Hepatocyte (in vitro differentiated cells): ENCODE results near the gene MGMT. TPM values are rescaled to one million over a fixed set of nuclear protein-coding genes. Genes with fewer than 3 reads are reported as not detected.

Source experiments
- DNase-seq: peaks from one replicate; pipeline ENCODE4 v3.0.0-alpha.2; 2016; ENCODE audit warnings: low spot score
- H2AFZ ChIP-seq: fragments of 200-600 bp; sonication (generic); 2 replicates; pipeline ENCODE4 v1.6.0; 2016; ENCODE audit warnings: antibody characterized with exemption, mild to moderate bottlenecking
- H3K27ac ChIP-seq: fragments of 200-600 bp; sonication (generic); 2 replicates; pipeline ENCODE4 v1.5.1; 2016; ENCODE audit warnings: mild to moderate bottlenecking
- H3K27me3 ChIP-seq: fragments of 200-600 bp; sonication (generic); 2 replicates; pipeline ENCODE4 v1.6.1; 2016
- H3K36me3 ChIP-seq: fragments of 200-600 bp; sonication (generic); replicated peaks from 2 replicates; pipeline ENCODE4 v1.5.1; 2016; ENCODE audit warnings: low read depth; ENCODE audit not compliant: insufficient read depth
- H3K4me1 ChIP-seq: fragments of 200-600 bp; sonication (generic); 2 replicates; pipeline ENCODE4 v1.5.1; 2016; ENCODE audit warnings: mild to moderate bottlenecking, moderate library complexity; ENCODE audit not compliant: insufficient read depth
- H3K4me2 ChIP-seq: fragments of 200-600 bp; sonication (generic); 2 replicates; pipeline ENCODE4 v1.6.0; 2016
- H3K4me3 ChIP-seq: fragments of 200-600 bp; sonication (generic); 2 replicates; pipeline ENCODE4 v1.5.1; 2016; ENCODE audit warnings: mild to moderate bottlenecking
- H3K79me2 ChIP-seq: fragments of 200-600 bp; sonication (generic); 2 replicates; pipeline ENCODE4 v1.6.0; 2017; ENCODE audit warnings: mild to moderate bottlenecking
- H3K9me2 ChIP-seq: fragments of 200-600 bp; sonication (generic); replicated peaks from 2 replicates; pipeline ENCODE4 v1.6.0; 2017; ENCODE audit warnings: mild to moderate bottlenecking; ENCODE audit not compliant: insufficient read depth
- H3K9me3 ChIP-seq: fragments of 200-600 bp; sonication (generic); 2 replicates; pipeline ENCODE4 v1.5.1; 2016; ENCODE audit warnings: low read depth, mild to moderate bottlenecking
- H4K20me1 ChIP-seq: fragments of 200-600 bp; sonication (generic); 2 replicates; pipeline ENCODE4 v1.6.0; 2016; ENCODE audit warnings: mild to moderate bottlenecking; ENCODE audit not compliant: insufficient read depth, poor library complexity, severe bottlenecking
- EZH2 ChIP-seq: fragments of 200-600 bp; sonication (generic); IDR thresholded peaks from 2 replicates; pipeline ENCODE4 v1.6.1; 2016; ENCODE audit warnings: antibody characterized with exemption, mild to moderate bottlenecking, borderline replicate concordance
- EZH2phosphoT487 ChIP-seq: fragments of 200-600 bp; sonication (generic); IDR thresholded peaks from one replicate; pipeline ENCODE4 v1.6.1; 2018; ENCODE audit warnings: antibody characterized with exemption, mild to moderate bottlenecking, low read depth, moderate library complexity; ENCODE audit not compliant: unreplicated experiment, severe bottlenecking
- WGBS: methylation state at CpG from one replicate; pipeline ENCODE4 v1.1.6; 2016; ENCODE audit warnings: low lambda C conversion rate; ENCODE audit errors: missing lambda C conversion rate; 5-methylcytosine and 5-hydroxymethylcytosine counted together
- polyA plus RNA-seq: library from polyadenylated mRNA; unstranded; fragments of >200 nt; fragmentation: Nextera tagmentation; extraction: Ambion mirVana; gene quantifications from 2 replicates; pipeline ENCODE4 v1.2.1, GENCODE V29; 2016
- total RNA-seq: library from RNA; depleted of rRNA; stranded (reverse); fragments of >200 nt; gene quantifications from 2 replicates; pipeline ENCODE4 v1.2.3, GENCODE V29; 2014
- TF ChIP-seq, protein P1 (sequence below): fragments of 200-600 bp; sonication (generic); IDR thresholded peaks from 2 replicates; pipeline ENCODE4 v1.5.1; 2016; ENCODE audit warnings: antibody characterized with exemption, mild to moderate bottlenecking; ENCODE audit not compliant: poor library complexity

The MGMT gene
- total and polyA plus RNA-seq, 2 experiments from 2014 or later: 41.5 to 41.9 TPM

DNA sequence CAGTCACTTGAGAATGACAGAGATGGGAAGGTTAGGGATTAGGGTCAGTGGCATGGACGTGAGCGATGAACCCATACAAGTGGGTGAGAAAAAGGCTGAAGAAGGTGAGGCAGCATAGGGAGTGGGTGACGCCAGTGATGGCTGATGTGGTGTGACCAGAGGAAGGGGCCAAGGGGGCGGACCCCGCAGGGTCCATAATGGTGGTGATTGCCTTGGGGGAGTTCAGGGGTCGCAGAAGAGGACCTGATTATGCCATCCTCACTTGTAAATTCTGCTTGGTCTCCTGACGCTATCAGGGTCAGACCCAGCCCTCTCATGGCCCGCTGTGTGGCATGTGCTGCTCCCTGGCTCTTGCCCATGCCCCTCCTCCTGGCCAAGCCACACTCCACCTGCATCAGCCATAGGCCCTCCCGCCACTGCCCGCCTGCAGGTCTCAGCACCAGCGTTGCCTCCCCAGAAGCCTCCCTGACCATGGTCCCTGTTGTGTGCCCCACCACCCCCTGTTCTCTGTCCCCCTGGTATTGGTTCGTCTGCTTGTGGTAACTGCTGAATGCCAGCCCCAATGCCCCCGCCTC, 261.3 kb downstream of the MGMT start:
- Histone ChIP-seq H3K79me2 (no peaks in the 10 kb centered on the region), H3K4me2 (no peak overlapping the region)

DNA sequence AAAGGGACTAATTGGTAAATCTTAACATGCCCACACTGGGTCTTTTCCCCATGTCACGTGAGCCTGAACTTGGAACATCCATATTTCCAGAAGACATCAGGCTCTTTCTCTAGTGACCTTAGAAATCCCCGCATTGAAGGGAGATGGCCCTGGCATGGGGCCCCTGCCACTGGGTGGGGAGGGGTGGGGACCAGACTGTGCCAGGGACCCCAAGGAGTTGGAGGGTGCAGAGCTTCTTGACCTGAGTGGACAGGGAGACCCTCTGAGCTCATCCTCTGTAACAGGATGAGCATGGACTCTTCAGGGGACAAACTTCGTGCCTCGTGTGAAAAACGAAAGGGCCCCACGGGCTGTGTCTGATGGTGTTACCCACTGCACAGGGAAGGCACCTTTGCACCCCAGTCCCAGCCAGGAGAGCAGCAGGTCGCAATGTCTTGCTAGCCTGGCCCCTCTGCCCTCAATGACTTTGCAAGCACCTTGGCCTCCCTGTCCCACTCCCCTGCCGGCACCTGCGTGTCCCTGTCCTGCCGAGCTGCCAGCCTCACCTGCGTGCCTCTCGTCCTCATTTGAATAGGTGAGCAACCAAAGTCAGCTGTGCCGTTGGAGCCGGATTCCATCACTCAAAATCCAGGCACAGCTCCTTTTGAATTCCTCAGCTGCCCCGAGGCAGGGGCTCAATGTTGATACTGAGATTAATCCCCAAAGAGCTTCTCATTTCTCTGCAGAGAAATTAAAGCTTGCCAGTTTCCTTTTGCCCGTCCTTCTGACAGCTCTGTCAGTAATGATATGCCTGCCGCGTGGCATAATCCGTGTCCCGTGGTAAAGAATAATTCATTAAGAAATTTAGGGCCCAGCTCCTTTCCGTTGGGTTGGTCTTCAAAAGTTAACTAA, 262.1 kb downstream of the MGMT start:
- Histone ChIP-seq H3K9me3 (no peaks in the 10 kb centered on the region), H3K27me3 (no peaks in the 10 kb centered on the region), H3K4me1 (no peaks in the 10 kb centered on the region), H3K4me3 (no peak overlapping the region), H3K9me2 (no peaks in the 10 kb centered on the region), H3K36me3 (no peaks in the 10 kb centered on the region), H4K20me1 (no peaks in the 10 kb centered on the region), H3K4me2 (no peak overlapping the region), H3K27ac (no peak overlapping the region), H2AFZ (no peak overlapping the region), H3K79me2 (no peaks in the 10 kb centered on the region)
- TF ChIP-seq, protein P1, sequence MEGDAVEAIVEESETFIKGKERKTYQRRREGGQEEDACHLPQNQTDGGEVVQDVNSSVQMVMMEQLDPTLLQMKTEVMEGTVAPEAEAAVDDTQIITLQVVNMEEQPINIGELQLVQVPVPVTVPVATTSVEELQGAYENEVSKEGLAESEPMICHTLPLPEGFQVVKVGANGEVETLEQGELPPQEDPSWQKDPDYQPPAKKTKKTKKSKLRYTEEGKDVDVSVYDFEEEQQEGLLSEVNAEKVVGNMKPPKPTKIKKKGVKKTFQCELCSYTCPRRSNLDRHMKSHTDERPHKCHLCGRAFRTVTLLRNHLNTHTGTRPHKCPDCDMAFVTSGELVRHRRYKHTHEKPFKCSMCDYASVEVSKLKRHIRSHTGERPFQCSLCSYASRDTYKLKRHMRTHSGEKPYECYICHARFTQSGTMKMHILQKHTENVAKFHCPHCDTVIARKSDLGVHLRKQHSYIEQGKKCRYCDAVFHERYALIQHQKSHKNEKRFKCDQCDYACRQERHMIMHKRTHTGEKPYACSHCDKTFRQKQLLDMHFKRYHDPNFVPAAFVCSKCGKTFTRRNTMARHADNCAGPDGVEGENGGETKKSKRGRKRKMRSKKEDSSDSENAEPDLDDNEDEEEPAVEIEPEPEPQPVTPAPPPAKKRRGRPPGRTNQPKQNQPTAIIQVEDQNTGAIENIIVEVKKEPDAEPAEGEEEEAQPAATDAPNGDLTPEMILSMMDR: no peak
- TF ChIP-seq EZH2phosphoT487 (no peak), EZH2 (no peak)
- 92% methylated on average over 21 of the region's 21 CpGs for WGBS
- no peak for DNase-seq

More for the DNA sequence above, 261.3 kb downstream of the MGMT start:
- H3K9me2 ChIP-seq: no peaks in the 10 kb centered on the region
- no peak overlapping the region for H3K27ac ChIP-seq
- no peaks in the 10 kb centered on the region for H3K4me1 ChIP-seq
- no peaks in the 10 kb centered on the region for H3K27me3 ChIP-seq
- no peaks in the 10 kb centered on the region for H4K20me1 ChIP-seq
- no peak for DNase-seq
- TF ChIP-seq EZH2: no peak
- TF ChIP-seq EZH2phosphoT487: no peak
- TF ChIP-seq, protein P1: no peak
- no peak overlapping the region for H2AFZ ChIP-seq
- no peak overlapping the region for H3K4me3 ChIP-seq
- no peaks in the 10 kb centered on the region for H3K9me3 ChIP-seq
- no peaks in the 10 kb centered on the region for H3K36me3 ChIP-seq
- 94% methylated on average over 13 of the region's 13 CpGs for WGBS

DNA sequence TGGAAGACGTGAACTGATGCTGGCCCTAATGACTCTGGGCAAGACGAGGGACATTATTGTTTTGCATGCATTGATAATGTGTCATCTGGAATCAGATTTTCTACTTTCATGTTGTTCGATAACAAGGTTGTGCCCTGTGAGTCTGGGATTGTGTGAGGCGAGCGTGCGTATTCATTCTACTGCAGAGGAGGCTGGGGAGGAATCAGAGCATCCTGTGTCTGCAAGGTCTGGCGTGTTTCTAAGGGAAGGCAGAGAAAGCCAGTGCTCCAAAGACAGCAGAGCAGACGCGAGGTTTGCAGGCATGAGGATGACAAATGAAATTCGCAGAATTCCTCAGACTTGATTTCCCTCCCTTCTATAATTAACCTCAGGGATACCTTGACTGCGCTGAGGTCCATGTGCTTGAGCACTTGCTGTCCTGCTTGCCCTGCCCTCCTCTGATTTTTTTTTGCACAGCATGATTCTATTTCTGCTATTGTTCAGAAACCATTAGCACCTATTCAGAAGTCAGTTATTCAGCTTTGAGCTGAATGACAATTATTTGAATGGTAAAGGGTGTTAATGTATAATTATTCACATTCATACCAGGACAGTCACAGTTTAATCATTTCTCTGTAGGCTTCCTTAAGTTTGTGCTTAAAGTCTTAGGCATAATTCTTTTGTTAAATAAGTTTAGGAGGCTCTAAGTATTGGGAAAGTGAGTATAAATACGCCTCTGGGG, 263.4 kb downstream of the MGMT start:
- Histone ChIP-seq H3K27me3 (no peaks in the 10 kb centered on the region), H2AFZ (no peak overlapping the region), H3K9me3 (no peaks in the 10 kb centered on the region), H3K4me1 (no peaks in the 10 kb centered on the region), H3K9me2 (no peaks in the 10 kb centered on the region), H3K4me2 (no peak overlapping the region), H4K20me1 (no peaks in the 10 kb centered on the region), H3K36me3 (no peaks in the 10 kb centered on the region), H3K79me2 (no peaks in the 10 kb centered on the region), H3K4me3 (no peak overlapping the region), H3K27ac (no peak overlapping the region)
- no peak for DNase-seq
- TF ChIP-seq, protein P1: no peak
- TF ChIP-seq EZH2phosphoT487 (no peak), EZH2 (no peak)
- 85% methylated on average over 12 of the region's 12 CpGs for WGBS
